ENCODE data around the gene CUZD1.

- TF ChIP-seq EZH2 (IDR thresholded peaks at IDR 0.05) (no peak), POLR2AphosphoS5 (IDR thresholded peaks at IDR 0.05; ENCODE audit: borderline replicate concordance, low read depth, low read length) (no peak), FOXP2 (optimal IDR thresholded peaks at IDR 0.05; ENCODE audit: control extremely low read depth, extremely low read length, insufficient read depth) (no peak)
Observed at GRCh38 chr10:122827302-122827701, 18.4 kb downstream of the CUZD1 start.

Data from SK-N-MC (cell line).